ENCODE measurements around the gene CACNB1. TPM values are rescaled to one million over a fixed set of nuclear protein-coding genes. Genes with fewer than 3 reads are reported as not detected.

CACNB1 gene
- total RNA-seq, 1 experiment from 2014 or later: 6.6 TPM

GRCh38 chr17:39156491-39156890 lies 41.0 kb downstream of the CACNB1 start:
- CTCF ChIA-PET: interaction anchor here (0.8 to 1.6 kb wide), 3 partner anchors 12 to 173 kb away, joined by 3 to 5 read pairs (median 4); no protein-coding TSS in a partner anchor
- POLR2A ChIA-PET: interaction anchor here (0.6 to 1.6 kb wide), 2 partner anchors 44 to 173 kb away, joined by 3 to 4 read pairs; partner anchors contain the start of gene RPL19
- no peak for TF ChIP-seq CTCF (IDR thresholded peaks at IDR 0.05; ENCODE audit: unreplicated experiment)

DNA sequence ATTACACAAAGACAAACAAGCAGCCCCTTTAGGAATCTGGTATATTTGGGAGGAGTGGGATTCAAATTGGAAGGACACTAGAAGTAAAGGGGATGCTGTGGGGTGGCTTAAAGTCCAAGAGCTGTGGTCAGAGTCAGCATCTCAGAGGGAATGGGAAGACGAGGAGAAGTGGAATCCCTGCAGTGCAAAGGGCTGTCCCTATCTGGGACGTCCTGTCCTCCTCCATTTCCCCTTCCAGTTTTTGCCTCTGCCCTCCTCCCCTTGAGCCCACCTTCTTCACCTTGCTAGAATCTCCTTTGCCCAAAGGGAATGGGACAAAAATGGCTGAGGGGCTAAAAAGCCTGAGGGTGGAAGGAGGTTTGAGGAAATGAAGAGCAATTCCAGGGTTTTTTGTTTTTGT lies 41.8 kb downstream of the CACNB1 start:
- intact Hi-C loops (cut with micrococcal nuclease): loop anchor here (10.0 kb wide), 1 partner anchor 481 kb away; the partner anchor contains the start of gene EPOP
- no TSS peak for BruUV-seq (replicated peaks)
- CTCF ChIA-PET: interaction anchor here (0.6 to 1.6 kb wide), 5 partner anchors 13 to 280 kb away, joined by 3 to 5 read pairs (median 3); no protein-coding TSS in a partner anchor
- no peak for TF ChIP-seq CTCF (IDR thresholded peaks at IDR 0.05; ENCODE audit: unreplicated experiment)
- Mint-ChIP-seq H3K4me1 (ENCODE audit: insufficient read depth, unreplicated experiment) (peaks cover 17% of the 10 kb centered on the region), H3K36me3 (ENCODE audit: insufficient read depth, unreplicated experiment) (peaks cover 20% of the 10 kb centered on the region), H3K9me3 (ENCODE audit: unreplicated experiment) (no peaks in the 10 kb centered on the region), H3K27ac (ENCODE audit: low read depth, unreplicated experiment) (no peak overlapping the region), H3K4me3 (ENCODE audit: unreplicated experiment) (no peak overlapping the region), H3K27me3 (ENCODE audit: insufficient read depth, unreplicated experiment) (no peaks in the 10 kb centered on the region)
- no peak for DNase-seq (ENCODE audit: unreplicated experiment)
- POLR2A ChIA-PET: no interaction called here

More at GRCh38 chr17:39156491-39156890, 41.0 kb downstream of the CACNB1 start:
- BruUV-seq (replicated peaks): no TSS peak
- no peak overlapping the region for H3K27ac Mint-ChIP-seq (ENCODE audit: low read depth, unreplicated experiment)
- H3K9me3 Mint-ChIP-seq (ENCODE audit: unreplicated experiment): no peaks in the 10 kb centered on the region
- peaks cover 20% of the 10 kb centered on the region for H3K36me3 Mint-ChIP-seq (ENCODE audit: insufficient read depth, unreplicated experiment)
- no peaks in the 10 kb centered on the region for H3K27me3 Mint-ChIP-seq (ENCODE audit: insufficient read depth, unreplicated experiment)
- DNase-seq (ENCODE audit: unreplicated experiment): no peak
- H3K4me1 Mint-ChIP-seq (ENCODE audit: insufficient read depth, unreplicated experiment): peaks cover 17% of the 10 kb centered on the region
- no peak overlapping the region for H3K4me3 Mint-ChIP-seq (ENCODE audit: unreplicated experiment)
- intact Hi-C loops (cut with micrococcal nuclease): loop anchor here (10.0 kb wide), 1 partner anchor 482 kb away; the partner anchor contains the start of gene EPOP

- no peaks in the 10 kb centered on the region for H3K9me3 Mint-ChIP-seq (ENCODE audit: unreplicated experiment)
- intact Hi-C loops (cut with micrococcal nuclease): loop anchor here (1.0 to 10.0 kb wide), 5 partner anchors 84 to 479 kb away; partner anchors contain the start of genes EPOP and RPL23
- H3K4me3 Mint-ChIP-seq (ENCODE audit: unreplicated experiment): peak overlapping the region; percentile 100
- peaks cover 9% of the 10 kb centered on the region for H3K27me3 Mint-ChIP-seq (ENCODE audit: insufficient read depth, unreplicated experiment)
- no peak for TF ChIP-seq CTCF (IDR thresholded peaks at IDR 0.05; ENCODE audit: unreplicated experiment)
- peaks cover 20% of the 10 kb centered on the region for H3K36me3 Mint-ChIP-seq (ENCODE audit: insufficient read depth, unreplicated experiment)
- ChIA-PET CTCF (interaction anchor here (0.6 to 4.7 kb wide), 40 partner anchors 8 to 380 kb away, joined by 3 to 114 read pairs (median 4); partner anchors contain the start of gene RPL19), POLR2A (interaction anchor here (0.6 to 2.8 kb wide), 27 partner anchors 9 to 1005 kb away, joined by 3 to 51 read pairs (median 4); partner anchors contain the start of genes CWC25, LASP1, PSMB3 and RPL19)
- no TSS peak for BruUV-seq (replicated peaks)
- DNase-seq (ENCODE audit: unreplicated experiment): peak; percentile 86
- peaks cover 17% of the 10 kb centered on the region for H3K4me1 Mint-ChIP-seq (ENCODE audit: insufficient read depth, unreplicated experiment)
- peak overlapping the region; percentile 94 for H3K27ac Mint-ChIP-seq (ENCODE audit: low read depth, unreplicated experiment)
These were observed 43.8 kb downstream of the CACNB1 start for GRCh38 chr17:39153599-39154051.

All from MCF 10A (cell line).